Stimulated activated CD8-positive, alpha-beta memory T cell treated with anti-CD3 and anti-CD28 coated beads, Interleukin-12 subunit alpha, Interleukin-12 subunit beta, amount 100 ng/mL, for 1 hour (primary cell): ENCODE results near the gene CT45A6.
"Not testable (repeated sequence)": the region's sequence is repeated elsewhere in the genome, so short reads cannot be mapped to it uniquely, and the experiment has no call there.

Experiments
- DNase-seq: peaks from one replicate; pipeline ENCODE4 v3.0.0-alpha.2; 2020; ENCODE audit warnings: low read depth

CT45A6 gene, protein sequence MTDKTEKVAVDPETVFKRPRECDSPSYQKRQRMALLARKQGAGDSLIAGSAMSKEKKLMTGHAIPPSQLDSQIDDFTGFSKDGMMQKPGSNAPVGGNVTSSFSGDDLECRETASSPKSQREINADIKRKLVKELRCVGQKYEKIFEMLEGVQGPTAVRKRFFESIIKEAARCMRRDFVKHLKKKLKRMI

DNA sequence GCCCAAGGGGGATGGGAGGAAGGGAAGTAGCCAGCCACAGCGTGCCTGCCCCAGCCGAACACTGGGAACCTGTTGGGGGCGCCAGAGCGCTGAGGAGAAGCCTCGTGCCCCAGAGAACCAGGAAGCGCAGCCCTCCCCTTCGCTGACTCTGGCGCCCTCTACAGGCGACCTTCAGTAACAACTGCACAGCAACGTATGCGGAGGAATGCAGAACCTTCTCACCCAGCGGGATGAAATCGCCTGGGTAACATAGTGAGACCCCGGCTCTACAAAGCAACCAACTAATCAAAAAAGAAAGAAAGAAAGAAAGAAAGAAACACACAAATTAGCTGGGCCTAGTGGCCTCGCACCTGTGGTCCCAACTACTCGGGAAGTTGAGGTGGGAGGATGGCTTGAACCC is at the start of gene CT45A6:
Gene CT45A6 (minus strand): TSS at position 101 of the 400 bp plus-strand sequence. CDS start 3,794 bp downstream, outside the sequence.
- not testable (repeated sequence) for DNase-seq

- not testable (repeated sequence) for DNase-seq
Observed at GRCh38 chrX:135837180-135837579, 34.6 kb upstream of the CT45A6 start, which contains the start of gene CT45A7. CT45A7 (minus strand) TSS chrX:135837280; CDS start chrX:135833533, 3,747 bp downstream.

DNA sequence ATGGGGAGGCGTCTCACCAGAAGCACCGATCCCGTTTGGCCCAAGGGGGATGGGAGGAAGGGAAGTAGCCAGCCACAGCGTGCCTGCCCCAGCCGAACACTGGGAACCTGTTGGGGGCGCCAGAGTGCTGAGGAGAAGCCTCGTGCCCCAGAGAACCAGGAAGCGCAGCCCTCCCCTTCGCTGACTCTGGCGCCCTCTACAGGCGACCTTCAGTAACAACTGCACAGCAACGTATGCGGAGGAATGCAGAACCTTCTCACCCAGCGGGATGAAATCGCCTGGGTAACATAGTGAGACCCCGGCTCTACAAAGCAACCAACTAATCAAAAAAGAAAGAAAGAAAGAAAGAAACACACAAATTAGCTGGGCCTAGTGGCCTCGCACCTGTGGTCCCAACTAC is 17.3 kb upstream of the CT45A6 start, which contains the start of gene CT45A2:
Gene CT45A2 (minus strand): TSS at position 101 of the 400 bp plus-strand sequence. CDS start 3,747 bp downstream, outside the sequence.
- DNase-seq, result not testable (repeated sequence)

- not testable (repeated sequence) for DNase-seq
Observed at GRCh38 chrX:135785403-135785802, 17.2 kb downstream of the CT45A6 start, which contains the start of gene CT45A5. CT45A5 (minus strand) TSS chrX:135785503; CDS start chrX:135781729, 3,774 bp downstream.

GRCh38 chrX:135768091-135768490 is 34.5 kb downstream of the CT45A6 start, which contains the start of gene CT45A3:
CT45A3 (minus strand) TSS chrX:135768191; CDS start chrX:135764444, 3,747 bp downstream.
- not testable (repeated sequence) for DNase-seq

DNA sequence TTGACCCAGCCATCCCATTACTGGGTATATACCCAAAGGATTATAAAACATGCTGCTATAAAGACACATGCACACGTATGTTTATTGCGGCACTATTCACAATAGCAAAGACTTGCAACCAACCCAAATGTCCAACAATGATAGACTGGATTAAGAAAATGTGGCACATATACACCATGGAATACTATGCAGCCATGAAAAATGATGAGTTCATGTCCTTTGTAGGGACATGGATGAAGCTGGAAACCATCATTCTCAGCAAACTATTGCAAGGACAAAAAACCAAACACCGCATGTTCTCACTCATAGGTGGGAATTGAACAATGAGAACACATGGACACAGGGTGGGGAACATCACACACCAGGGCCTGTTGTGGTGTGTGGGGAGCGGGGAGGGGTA is 57.8 kb downstream of the CT45A6 start:
- not testable (repeated sequence) for DNase-seq
